HCT116 (cell line): ENCODE results near the gene ERGIC2. TPM values are rescaled to one million over a fixed set of nuclear protein-coding genes. Genes with fewer than 3 reads are reported as not detected.
"Not testable (repeated sequence)": the region's sequence is repeated elsewhere in the genome, so short reads cannot be mapped to it uniquely, and the experiment has no call there.

ENCODE experiments used
- ATAC-seq: fragments of 200-7000 bp; cut with Tn5 transposase; 2 replicates; pipeline ENCODE4 v1.9.1; 2020; ENCODE audit warnings: mild to moderate bottlenecking, moderate library complexity
- BruUV-seq: library from RNA; stranded (reverse); fragments of 400-500 nt; replicated peaks from 2 replicates; lab custom pipeline; 2021; lab: Mats Ljungman, UMichigan
- CTCF ChIA-PET: fragments of 300-600 bp; sonication (Branson Sonifier 250); formaldehyde crosslinking; loops from one replicate; lab custom pipeline; 2021; ENCODE audit warnings: antibody characterized with exemption; lab: Charles Lee
- POLR2A ChIA-PET: fragments of 300-600, 350-600 bp; sonication (Branson Sonifier 250); formaldehyde crosslinking; loops from one replicate; lab custom pipeline; 2021; ENCODE audit warnings: antibody characterized with exemption; lab: Charles Lee
- RAD21 ChIA-PET, 2 experiments: fragments of 300-600 bp; sonication (Branson Sonifier 250); formaldehyde crosslinking; loops; one replicate each; lab custom pipeline; 2023; ENCODE audit warnings: low total read pairs in 2 of 2; ENCODE audit not compliant: uncharacterized antibody in 2 of 2, unreplicated experiment in 2 of 2, low non-redundant PET in 1 of 2; lab: Charles Lee
- DNase-seq: peaks from one replicate; pipeline ENCODE4 v3.0.0-alpha.2; 2010; ENCODE audit warnings: low read depth, low spot score
- H2AFZ ChIP-seq: fragments of 200-600 bp; shearing (Covaris generic), sonication (generic); 2 replicates; pipeline ENCODE4 v1.6.1; 2017; ENCODE audit warnings: low read depth, mixed run types, mixed read lengths, antibody characterized with exemption, low read length; ENCODE audit not compliant: poor library complexity, severe bottlenecking
- H3K27ac ChIP-seq: 2 replicates; pipeline ENCODE4 v1.5.1; 2012; ENCODE audit warnings: low read depth, low read length
- H3K27me3 ChIP-seq: fragments of 200-600 bp; sonication (generic); 2 replicates; pipeline ENCODE4 v1.6.1; 2016; ENCODE audit warnings: mixed run types, low read length, mixed read lengths; ENCODE audit not compliant: insufficient read depth
- H3K36me3 ChIP-seq, 2 experiments: fragments of 200-500 bp in 1 of 2; fragments of 200-600 bp in 1 of 2; sonication (Bioruptor generic) in 1 of 2; sonication (generic) in 1 of 2; 2 replicates each; pipeline versions ENCODE4 v1.5.1 to v1.6.1; 2014 to 2016; ENCODE audit warnings: low read length in 2 of 2, inconsistent platforms in 1 of 2, mixed read lengths in 1 of 2, mixed run types in 1 of 2; ENCODE audit not compliant: insufficient read depth in 2 of 2, control insufficient read depth in 1 of 2
- H3K4me1 ChIP-seq, 2 experiments: fragments of 200-600 bp in 1 of 2; sonication (generic) in 1 of 2; 2 replicates each; pipeline versions ENCODE4 v1.5.1 to v1.6.1; 2012 to 2017; ENCODE audit warnings: low read length in 2 of 2, inconsistent platforms in 1 of 2, mild to moderate bottlenecking in 1 of 2, mixed read lengths in 1 of 2, mixed run types in 1 of 2, moderate library complexity in 1 of 2; ENCODE audit not compliant: insufficient read depth in 2 of 2, control insufficient read depth in 1 of 2
- H3K4me2 ChIP-seq: fragments of 200-600 bp; sonication (generic); 2 replicates; pipeline ENCODE4 v1.6.1; 2017; ENCODE audit warnings: mixed run types, low read length, mixed read lengths
- H3K4me3 ChIP-seq, 2 experiments: fragments of 200-600 bp in 1 of 2; sonication (generic) in 1 of 2; replicated peaks in 1 of 2; 2 replicates each; pipeline ENCODE4 v1.5.1; 2011 to 2016; ENCODE audit warnings: low read length in 2 of 2, control low read depth in 1 of 2, low read depth in 1 of 2, mild to moderate bottlenecking in 1 of 2, mixed read lengths in 1 of 2, mixed run types in 1 of 2
- H3K79me2 ChIP-seq: fragments of 200-600 bp; sonication (generic); 2 replicates; pipeline ENCODE4 v1.6.1; 2017; ENCODE audit warnings: mild to moderate bottlenecking, mixed run types, low read length, moderate library complexity, mixed read lengths; ENCODE audit not compliant: insufficient read depth
- H3K9ac ChIP-seq: fragments of 200-600 bp; sonication (generic); 2 replicates; pipeline ENCODE4 v1.6.1; 2016; ENCODE audit warnings: low read length, mixed read lengths
- H3K9me2 ChIP-seq: fragments of 200-600 bp; sonication (generic), shearing (Covaris generic); 2 replicates; pipeline ENCODE4 v1.6.1; 2017; ENCODE audit warnings: mixed run types, mild to moderate bottlenecking, moderate library complexity; ENCODE audit not compliant: insufficient read depth
- H3K9me3 ChIP-seq, 2 experiments: fragments of 200-500 bp in 1 of 2; fragments of 200-600 bp in 1 of 2; sonication (Bioruptor generic) in 1 of 2; sonication (generic) in 1 of 2; 2 replicates each; pipeline ENCODE4 v1.6.1; 2014 to 2017; ENCODE audit warnings: low read length in 2 of 2, mixed read lengths in 2 of 2, inconsistent platforms in 1 of 2, low read depth in 1 of 2, mild to moderate bottlenecking in 1 of 2, mixed run types in 1 of 2, moderate library complexity in 1 of 2; ENCODE audit not compliant: control insufficient read depth in 1 of 2, insufficient read depth in 1 of 2
- H4K20me1 ChIP-seq: fragments of 200-600 bp; sonication (generic), shearing (Covaris generic); 2 replicates; pipeline ENCODE4 v1.6.1; 2017; ENCODE audit warnings: mixed run types, mild to moderate bottlenecking, moderate library complexity; ENCODE audit not compliant: insufficient read depth
- EGR1 ChIP-seq: IDR thresholded peaks from 2 replicates; pipeline ENCODE4 v1.6.1; 2012; ENCODE audit warnings: low read depth
- REST ChIP-seq: IDR thresholded peaks from 2 replicates; pipeline ENCODE4 v1.6.1; 2012; ENCODE audit warnings: low read depth
- SP1 ChIP-seq: IDR thresholded peaks from 2 replicates; pipeline ENCODE4 v1.6.1; 2012; ENCODE audit warnings: low read depth
- intact Hi-C: fragments of 100-400 bp; cut with micrococcal nuclease; formaldehyde crosslinking; loops from 2 replicates; pipeline ENCODE4 v1.10.0; 2022
- total RNA-seq: library from RNA; stranded (reverse); gene quantifications from one replicate; pipeline ENCODE4 v1.2.1, GENCODE V29; 2021; ENCODE audit not compliant: unreplicated experiment

Gene ERGIC2
- total RNA-seq, 1 experiment from 2014 or later: 71.1 TPM

- ChIA-PET CTCF (no interaction called here), POLR2A (no interaction called here), RAD21 (no interaction called here)
- H3K9me2 ChIP-seq: no peaks in the 10 kb centered on the region
- no peak overlapping the region for H3K4me2 ChIP-seq
- H3K27ac ChIP-seq: no peak overlapping the region
- H3K4me3 ChIP-seq: no peak overlapping the region
- H3K9ac ChIP-seq: no peak overlapping the region
- BruUV-seq: no TSS peak
- no peaks in the 10 kb centered on the region for H3K4me1 ChIP-seq
- H2AFZ ChIP-seq: no peak overlapping the region
- no peaks in the 10 kb centered on the region for H3K36me3 ChIP-seq
- no peak for DNase-seq
- no peak for ATAC-seq
- H3K9me3 ChIP-seq: no peaks in the 10 kb centered on the region
- intact Hi-C loops: no loop called here
- no peaks in the 10 kb centered on the region for H4K20me1 ChIP-seq
- H3K27me3 ChIP-seq: no peaks in the 10 kb centered on the region
- no peaks in the 10 kb centered on the region for H3K79me2 ChIP-seq
- TF ChIP-seq SP1 (no peak), REST (no peak), EGR1 (no peak)
These were observed 89.7 kb downstream of the ERGIC2 start for GRCh38 chr12:29291226-29291625.

DNA sequence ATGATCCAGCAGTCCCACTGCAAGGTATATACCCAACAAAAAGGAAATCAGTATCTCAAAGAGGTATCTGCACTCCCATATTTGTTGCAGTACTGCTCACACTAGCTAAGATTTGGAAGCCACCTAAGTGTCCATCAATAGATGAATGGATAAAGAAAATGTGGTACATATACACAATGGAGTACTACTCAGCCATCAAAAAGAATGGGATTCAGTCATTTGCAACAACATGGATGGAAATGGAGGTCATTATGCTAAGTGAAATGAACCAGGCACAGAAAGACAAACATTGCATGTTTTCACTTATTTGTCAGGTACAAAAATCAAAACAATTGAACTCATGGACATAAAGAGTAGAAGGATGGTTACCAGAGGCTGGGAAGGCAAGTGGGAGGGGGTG lies 90.5 kb downstream of the ERGIC2 start:
- H4K20me1 ChIP-seq, intact Hi-C loops, ATAC-seq, RAD21 ChIA-PET, POLR2A ChIA-PET, H3K27ac ChIP-seq, DNase-seq, H3K79me2 ChIP-seq, H3K9me3 ChIP-seq, H3K27me3 ChIP-seq, H3K9me2 ChIP-seq, H3K4me2 ChIP-seq, H3K36me3 ChIP-seq, H3K4me1 ChIP-seq, H3K4me3 ChIP-seq, H3K9ac ChIP-seq, CTCF ChIA-PET, BruUV-seq, H2AFZ ChIP-seq: not testable (repeated sequence)
